Left ventricle myocardium inferior (tissue), 1 donor: ENCODE data around the gene SRGN. TPM values are rescaled to one million over a fixed set of nuclear protein-coding genes. Genes with fewer than 3 reads are reported as not detected.
A peak's percentile ranks its signal among the peaks of the same experiment; 100 is the strongest.

Source experiments
- DNase-seq: peaks from one replicate; pipeline ENCODE4 v3.0.0-alpha.2; 2020
- H3K27ac ChIP-seq: fragments of 200-600 bp; replicated peaks from 2 replicates; pipeline ENCODE4 v1.8.0; 2021
- H3K27me3 ChIP-seq: fragments of 200-600 bp; 2 replicates; pipeline ENCODE4 v1.8.0; 2021; ENCODE audit warnings: low read depth
- H3K36me3 ChIP-seq: fragments of 200-600 bp; 2 replicates; pipeline ENCODE4 v1.8.0; 2021
- H3K4me1 ChIP-seq: fragments of 200-600 bp; 2 replicates; pipeline ENCODE4 v1.8.0; 2021
- H3K4me3 ChIP-seq: fragments of 200-600 bp; 2 replicates; pipeline ENCODE4 v1.8.0; 2021; ENCODE audit warnings: mild to moderate bottlenecking, moderate library complexity
- H3K9me3 ChIP-seq: fragments of 200-600 bp; replicated peaks from 2 replicates; pipeline ENCODE4 v1.8.0; 2021
- intact Hi-C: fragments of 100-400 bp; cut with micrococcal nuclease; formaldehyde crosslinking; loops from one replicate; pipeline ENCODE4 v1.11.0; 2022
- total RNA-seq: library from RNA; stranded (reverse); fragmentation: NEBNext Ultra II Directional; extraction: Animal tissue kit (Norgen Biotek cat#: 25700); gene quantifications from one replicate; pipeline ENCODE4 v1.2.1, GENCODE V29; 2021
- TF ChIP-seq, protein P1 (sequence below): fragments of 200-600 bp; IDR thresholded peaks from 2 replicates; pipeline ENCODE4 v1.8.0; 2021; ENCODE audit warnings: antibody characterized with exemption, mild to moderate bottlenecking, borderline replicate concordance
- donor health status: DM: no; HTN: yes; CAD: no; lungs with severe emphysema.

SRGN gene
- total RNA-seq, 1 donor from 2014 or later: 37.2 TPM

DNA sequence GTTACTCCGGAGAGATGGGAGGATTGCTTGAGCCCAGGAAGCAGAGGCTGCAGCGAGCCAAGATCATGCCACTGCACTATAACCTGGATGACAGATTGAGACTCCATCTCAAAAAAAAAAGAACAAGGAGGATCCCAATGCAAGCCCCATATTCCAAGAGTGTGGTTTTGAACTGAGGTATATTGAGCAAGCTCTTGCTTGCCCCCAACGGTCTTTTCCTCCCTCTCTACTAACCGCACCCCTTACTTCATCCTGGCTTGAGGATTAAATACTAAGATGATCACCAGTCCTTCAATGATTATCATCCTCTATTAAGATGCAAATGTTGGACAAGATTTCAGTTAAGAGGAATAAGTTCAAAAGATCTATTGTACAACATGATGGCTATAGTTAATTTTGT lies 12.5 kb upstream of the SRGN start:
- no peak overlapping the region for H3K27ac ChIP-seq
- H3K4me3 ChIP-seq: no peak overlapping the region
- no peaks in the 10 kb centered on the region for H3K36me3 ChIP-seq
- TF ChIP-seq, protein P1, sequence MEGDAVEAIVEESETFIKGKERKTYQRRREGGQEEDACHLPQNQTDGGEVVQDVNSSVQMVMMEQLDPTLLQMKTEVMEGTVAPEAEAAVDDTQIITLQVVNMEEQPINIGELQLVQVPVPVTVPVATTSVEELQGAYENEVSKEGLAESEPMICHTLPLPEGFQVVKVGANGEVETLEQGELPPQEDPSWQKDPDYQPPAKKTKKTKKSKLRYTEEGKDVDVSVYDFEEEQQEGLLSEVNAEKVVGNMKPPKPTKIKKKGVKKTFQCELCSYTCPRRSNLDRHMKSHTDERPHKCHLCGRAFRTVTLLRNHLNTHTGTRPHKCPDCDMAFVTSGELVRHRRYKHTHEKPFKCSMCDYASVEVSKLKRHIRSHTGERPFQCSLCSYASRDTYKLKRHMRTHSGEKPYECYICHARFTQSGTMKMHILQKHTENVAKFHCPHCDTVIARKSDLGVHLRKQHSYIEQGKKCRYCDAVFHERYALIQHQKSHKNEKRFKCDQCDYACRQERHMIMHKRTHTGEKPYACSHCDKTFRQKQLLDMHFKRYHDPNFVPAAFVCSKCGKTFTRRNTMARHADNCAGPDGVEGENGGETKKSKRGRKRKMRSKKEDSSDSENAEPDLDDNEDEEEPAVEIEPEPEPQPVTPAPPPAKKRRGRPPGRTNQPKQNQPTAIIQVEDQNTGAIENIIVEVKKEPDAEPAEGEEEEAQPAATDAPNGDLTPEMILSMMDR: no peak
- H3K4me1 ChIP-seq: no peaks in the 10 kb centered on the region
- no peak for DNase-seq
- intact Hi-C loops: no loop called here
- no peaks in the 10 kb centered on the region for H3K27me3 ChIP-seq
- H3K9me3 ChIP-seq: no peaks in the 10 kb centered on the region

DNA sequence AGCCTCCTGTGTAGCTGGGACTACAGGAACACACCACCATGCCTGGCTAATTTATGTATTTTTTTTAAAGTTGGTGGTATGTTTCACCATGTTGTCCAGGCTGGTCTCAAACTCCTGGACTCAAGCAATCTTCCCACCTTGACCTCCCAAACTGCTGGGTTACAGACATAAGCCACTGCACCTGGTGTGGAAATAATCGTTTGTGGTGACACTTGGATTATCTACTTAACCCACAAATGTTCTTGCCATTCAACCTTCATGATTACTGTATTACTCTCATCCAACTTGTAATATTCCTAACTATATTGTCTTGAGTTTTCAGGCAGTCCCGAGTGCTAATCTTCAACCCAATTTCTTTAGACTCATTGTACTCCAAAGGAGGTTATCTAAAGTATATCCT lies 9.6 kb upstream of the SRGN start:
- no peaks in the 10 kb centered on the region for H3K27me3 ChIP-seq
- no peaks in the 10 kb centered on the region for H3K36me3 ChIP-seq
- H3K9me3 ChIP-seq: no peaks in the 10 kb centered on the region
- H3K4me1 ChIP-seq: no peaks in the 10 kb centered on the region
- TF ChIP-seq, protein P1: no peak
- intact Hi-C loops: no loop called here
- no peak overlapping the region for H3K4me3 ChIP-seq
- no peak for DNase-seq
- H3K27ac ChIP-seq: no peak overlapping the region

DNA sequence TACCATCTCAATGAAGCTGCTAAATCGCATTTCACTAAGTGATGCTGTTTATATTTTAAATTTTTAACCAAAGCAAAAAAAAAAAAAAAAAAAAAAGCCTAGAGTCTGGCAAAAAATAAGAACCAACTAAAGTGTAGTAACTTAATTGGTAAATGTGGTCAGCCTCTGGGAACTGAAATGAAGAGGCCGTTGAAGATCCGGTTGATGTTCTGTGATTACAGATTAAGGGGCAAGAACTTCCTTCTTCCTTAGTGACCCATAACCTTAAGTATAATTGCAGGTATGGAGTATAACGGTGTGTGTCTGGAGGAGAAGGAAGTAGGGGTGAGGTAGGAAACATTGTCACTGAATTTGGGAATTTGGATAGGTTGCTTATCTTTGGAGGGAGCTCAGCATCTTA lies 7.7 kb upstream of the SRGN start:
- Histone ChIP-seq H3K4me1 (peaks cover 4% of the 10 kb centered on the region), H3K9me3 (no peaks in the 10 kb centered on the region), H3K27ac (no peak overlapping the region), H3K27me3 (no peaks in the 10 kb centered on the region), H3K4me3 (no peak overlapping the region), H3K36me3 (no peaks in the 10 kb centered on the region)
- DNase-seq: no peak
- intact Hi-C loops: no loop called here
- TF ChIP-seq, protein P1: no peak

DNA sequence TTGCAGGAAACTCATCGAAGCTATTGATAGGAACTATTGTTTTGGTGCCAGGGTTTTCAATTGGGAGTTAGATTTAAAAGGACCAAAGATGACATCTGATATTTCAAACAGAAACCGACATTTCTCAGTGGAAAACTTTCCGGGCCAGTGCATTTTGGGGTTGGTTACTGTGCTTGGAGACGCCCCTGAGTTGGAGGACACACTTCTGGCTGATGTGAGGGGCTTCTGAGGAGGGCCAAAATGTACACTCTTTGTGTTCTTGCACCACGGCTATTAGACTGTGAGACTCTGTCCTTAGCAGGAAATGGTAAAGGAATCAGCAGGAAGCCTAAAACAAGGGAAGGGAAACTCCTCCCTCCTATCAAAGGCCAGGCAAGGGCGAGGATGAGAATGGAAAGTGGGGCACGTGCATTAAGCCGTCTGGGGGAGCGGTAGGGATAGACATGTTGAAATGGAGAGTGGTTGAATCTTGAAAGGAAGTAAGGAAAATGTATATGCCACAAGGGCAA lies 1.8 kb upstream of the SRGN start:
- H3K27ac ChIP-seq: peak overlapping the region; percentile 90
- H3K4me3 ChIP-seq: peak overlapping the region; percentile 67
- no peaks in the 10 kb centered on the region for H3K27me3 ChIP-seq
- TF ChIP-seq, protein P1: no peak
- peaks cover 20% of the 10 kb centered on the region for H3K4me1 ChIP-seq
- H3K36me3 ChIP-seq: no peaks in the 10 kb centered on the region
- no peaks in the 10 kb centered on the region for H3K9me3 ChIP-seq
- DNase-seq: no peak
- intact Hi-C loops: no loop called here

DNA sequence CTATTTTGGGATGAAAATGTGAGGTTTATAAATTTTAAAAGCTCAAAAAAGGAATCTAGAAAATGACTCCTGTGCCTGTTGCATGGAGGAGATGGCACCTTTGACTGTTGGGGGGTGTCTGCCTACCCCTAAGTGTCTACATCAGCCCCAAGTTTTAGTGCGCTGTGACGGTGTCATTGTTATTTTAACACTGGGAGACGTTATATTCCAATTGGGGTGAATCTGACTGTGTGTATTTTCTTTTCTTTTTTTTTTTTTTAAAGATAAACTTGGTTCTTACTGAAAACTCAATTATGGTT lies 517 bp downstream of the SRGN start:
- intact Hi-C loops: no loop called here
- H3K27me3 ChIP-seq: no peaks in the 10 kb centered on the region
- no peaks in the 10 kb centered on the region for H3K36me3 ChIP-seq
- TF ChIP-seq, protein P1: no peak
- H3K4me3 ChIP-seq: peak overlapping the region; percentile 67
- DNase-seq: no peak
- H3K27ac ChIP-seq: peak overlapping the region; percentile 90
- peaks cover 38% of the 10 kb centered on the region for H3K4me1 ChIP-seq
- H3K9me3 ChIP-seq: no peaks in the 10 kb centered on the region
